ENCODE results near the gene TMEM91. TPM values are rescaled to one million over a fixed set of nuclear protein-coding genes. Genes with fewer than 3 reads are reported as not detected.
A peak's percentile ranks its signal among the peaks of the same experiment; 100 is the strongest.

The TMEM91 gene
- total and polyA plus RNA-seq, 2 of the 13 experiments (the other 11 are each of a cell fraction or from before 2014, with no cell fraction given) = 6.3 to 10.3 TPM

GRCh38 chr19:41426952-41427646 is 50.8 kb downstream of the TMEM91 start, which contains the start of gene B3GNT8 (continued):
- TF ChIP-seq AFF4 (CRISPR knock-in tag; IDR thresholded peaks at IDR 0.05) = no peak
- TF ChIP-seq PHF8 (CRISPR knock-in tag; IDR thresholded peaks at IDR 0.05) = peak; percentile 59
- no peak for TF ChIP-seq ZNF552 (CRISPR knock-in tag; IDR thresholded peaks at IDR 0.05; ENCODE audit: borderline replicate concordance)
- TF ChIP-seq NFKBIZ (CRISPR knock-in tag; IDR thresholded peaks at IDR 0.05) = no peak
- peak; percentile 65 for TF ChIP-seq POLR2AphosphoS5 (IDR thresholded peaks at IDR 0.05; ENCODE audit: low read depth, low read length)
- TF ChIP-seq TRAFD1 (CRISPR knock-in tag; IDR thresholded peaks at IDR 0.05; ENCODE audit: borderline replicate concordance) = no peak
- no peak for TF ChIP-seq ZSCAN30 (CRISPR knock-in tag; IDR thresholded peaks at IDR 0.05)
- TF ChIP-seq CEBPZ (IDR thresholded peaks at IDR 0.05; ENCODE audit: low read length) = no peak
- TF ChIP-seq NFIB (CRISPR knock-in tag; IDR thresholded peaks at IDR 0.05; ENCODE audit: borderline replicate concordance) = no peak
- TF ChIP-seq HBP1 (CRISPR knock-in tag; IDR thresholded peaks at IDR 0.05; ENCODE audit: low read depth) = no peak
- TF ChIP-seq MEF2D (CRISPR knock-in tag; IDR thresholded peaks at IDR 0.05) = no peak; the same call in 1 of the 2 replicates
- no peak; the same call in 1 of the 2 replicates for TF ChIP-seq KMT2B (CRISPR knock-in tag; IDR thresholded peaks at IDR 0.05)
- TF ChIP-seq TEF (CRISPR knock-in tag; IDR thresholded peaks at IDR 0.05) = no peak
- no peak for TF ChIP-seq ARNT2 (CRISPR knock-in tag; IDR thresholded peaks at IDR 0.05; ENCODE audit: low read depth)

All from HepG2 (cell line).